Measurements from ENCODE around the gene LENG9. TPM values are rescaled to one million over a fixed set of nuclear protein-coding genes. Genes with fewer than 3 reads are reported as not detected.

The LENG9 gene
- total RNA-seq, 2 experiments from 2014 or later: 1.8 to 6.0 TPM

- POLR2A ChIA-PET: no interaction called here
- no TSS peak for BruUV-seq (replicated peaks)
- no peak for DNase-seq (ENCODE audit: low spot score)
- Histone ChIP-seq H2AFZ (ENCODE audit: low read length) (no peak overlapping the region), H3K79me2 (ENCODE audit: insufficient read depth, low read depth, low read length) (no peaks in the 10 kb centered on the region), H4K20me1 (ENCODE audit: insufficient read depth, low read length) (no peaks in the 10 kb centered on the region; the same call in 1 of the 2 replicates), H3K27ac (ENCODE audit: low read depth, low read length, poor library complexity, severe bottlenecking) (no peak overlapping the region), H3K36me3 (ENCODE audit: insufficient read depth, low read length) (no peaks in the 10 kb centered on the region), H3K9me3 (ENCODE audit: low read length) (no peaks in the 10 kb centered on the region), H3K4me1 (ENCODE audit: insufficient read depth, low read length, poor library complexity, severe bottlenecking) (no peaks in the 10 kb centered on the region), H3K4me2 (ENCODE audit: low read length) (no peak overlapping the region), H3K9me2 (ENCODE audit: insufficient read depth, low read length) (no peaks in the 10 kb centered on the region), H3K4me3 (ENCODE audit: low read depth, low read length, poor library complexity, severe bottlenecking) (no peak overlapping the region)
- TF ChIP-seq, protein P1, sequence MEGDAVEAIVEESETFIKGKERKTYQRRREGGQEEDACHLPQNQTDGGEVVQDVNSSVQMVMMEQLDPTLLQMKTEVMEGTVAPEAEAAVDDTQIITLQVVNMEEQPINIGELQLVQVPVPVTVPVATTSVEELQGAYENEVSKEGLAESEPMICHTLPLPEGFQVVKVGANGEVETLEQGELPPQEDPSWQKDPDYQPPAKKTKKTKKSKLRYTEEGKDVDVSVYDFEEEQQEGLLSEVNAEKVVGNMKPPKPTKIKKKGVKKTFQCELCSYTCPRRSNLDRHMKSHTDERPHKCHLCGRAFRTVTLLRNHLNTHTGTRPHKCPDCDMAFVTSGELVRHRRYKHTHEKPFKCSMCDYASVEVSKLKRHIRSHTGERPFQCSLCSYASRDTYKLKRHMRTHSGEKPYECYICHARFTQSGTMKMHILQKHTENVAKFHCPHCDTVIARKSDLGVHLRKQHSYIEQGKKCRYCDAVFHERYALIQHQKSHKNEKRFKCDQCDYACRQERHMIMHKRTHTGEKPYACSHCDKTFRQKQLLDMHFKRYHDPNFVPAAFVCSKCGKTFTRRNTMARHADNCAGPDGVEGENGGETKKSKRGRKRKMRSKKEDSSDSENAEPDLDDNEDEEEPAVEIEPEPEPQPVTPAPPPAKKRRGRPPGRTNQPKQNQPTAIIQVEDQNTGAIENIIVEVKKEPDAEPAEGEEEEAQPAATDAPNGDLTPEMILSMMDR (conservative IDR thresholded peaks at IDR 0.05; ENCODE audit: low read length): no peak
- no peak for TF ChIP-seq EZH2phosphoT487 (IDR thresholded peaks at IDR 0.05; ENCODE audit: borderline replicate concordance, low read depth, low read length)
- CTCF ChIA-PET (ENCODE audit: unreplicated experiment): no interaction called here
- intact Hi-C loops (cut with micrococcal nuclease; ENCODE audit: unreplicated experiment): no loop called here
Measured at GRCh38 chr19:54480051-54480450, 16.5 kb upstream of the LENG9 start.

- Histone ChIP-seq H3K79me2 (ENCODE audit: insufficient read depth, low read depth, low read length) (no peaks in the 10 kb centered on the region), H3K9me2 (ENCODE audit: insufficient read depth, low read length) (no peaks in the 10 kb centered on the region), H3K36me3 (ENCODE audit: insufficient read depth, low read length) (no peaks in the 10 kb centered on the region), H3K4me3 (ENCODE audit: low read depth, low read length, poor library complexity, severe bottlenecking) (no peak overlapping the region), H3K4me2 (ENCODE audit: low read length) (no peak overlapping the region), H3K27ac (ENCODE audit: low read depth, low read length, poor library complexity, severe bottlenecking) (no peak overlapping the region), H3K9me3 (ENCODE audit: low read length) (no peaks in the 10 kb centered on the region), H2AFZ (ENCODE audit: low read length) (no peak overlapping the region), H3K4me1 (ENCODE audit: insufficient read depth, low read length, poor library complexity, severe bottlenecking) (no peaks in the 10 kb centered on the region), H4K20me1 (ENCODE audit: insufficient read depth, low read length) (no peaks in the 10 kb centered on the region)
- CTCF ChIA-PET (ENCODE audit: unreplicated experiment): interaction anchor here (0.6 kb wide), 1 partner anchor 314 kb away, joined by 3 read pairs; no protein-coding TSS in a partner anchor
- intact Hi-C loops (cut with micrococcal nuclease; ENCODE audit: unreplicated experiment): loop anchor here (1.0 kb wide), 1 partner anchor 197 kb away; no protein-coding TSS in a partner anchor
- TF ChIP-seq, protein P1 (conservative IDR thresholded peaks at IDR 0.05; ENCODE audit: low read length): peak; percentile 81
- no peak for TF ChIP-seq EZH2phosphoT487 (IDR thresholded peaks at IDR 0.05; ENCODE audit: borderline replicate concordance, low read depth, low read length)
- no TSS peak for BruUV-seq (replicated peaks)
- POLR2A ChIA-PET: no interaction called here
- peak; percentile 70 for DNase-seq (ENCODE audit: low spot score)
Measured at GRCh38 chr19:54478677-54479266, 15.2 kb upstream of the LENG9 start.

- DNase-seq (ENCODE audit: low spot score): no peak
- no peak overlapping the region for H2AFZ ChIP-seq (ENCODE audit: low read length)
- no peak overlapping the region for H3K4me2 ChIP-seq (ENCODE audit: low read length)
- H4K20me1 ChIP-seq (ENCODE audit: insufficient read depth, low read length): no peaks in the 10 kb centered on the region
- no peaks in the 10 kb centered on the region for H3K9me3 ChIP-seq (ENCODE audit: low read length)
- POLR2A ChIA-PET: no interaction called here
- no peaks in the 10 kb centered on the region for H3K79me2 ChIP-seq (ENCODE audit: insufficient read depth, low read depth, low read length)
- no peaks in the 10 kb centered on the region for H3K4me1 ChIP-seq (ENCODE audit: insufficient read depth, low read length, poor library complexity, severe bottlenecking)
- H3K9me2 ChIP-seq (ENCODE audit: insufficient read depth, low read length): no peaks in the 10 kb centered on the region
- intact Hi-C loops (cut with micrococcal nuclease; ENCODE audit: unreplicated experiment): loop anchor here (1.0 kb wide), 1 partner anchor 198 kb away; no protein-coding TSS in a partner anchor
- CTCF ChIA-PET (ENCODE audit: unreplicated experiment): no interaction called here
- no peaks in the 10 kb centered on the region for H3K36me3 ChIP-seq (ENCODE audit: insufficient read depth, low read length)
- no TSS peak for BruUV-seq (replicated peaks)
- no peak for TF ChIP-seq EZH2phosphoT487 (IDR thresholded peaks at IDR 0.05; ENCODE audit: borderline replicate concordance, low read depth, low read length)
- TF ChIP-seq, protein P1 (conservative IDR thresholded peaks at IDR 0.05; ENCODE audit: low read length): 0 out of 2 replicates have a peak, but pooled peaks have one; percentile 29
- H3K27ac ChIP-seq (ENCODE audit: low read depth, low read length, poor library complexity, severe bottlenecking): no peak overlapping the region
- H3K4me3 ChIP-seq (ENCODE audit: low read depth, low read length, poor library complexity, severe bottlenecking): no peak overlapping the region
Measured at GRCh38 chr19:54477650-54478049, 14.1 kb upstream of the LENG9 start.
